Fibroblast of mammary gland (primary cell): ENCODE measurements around the gene CTNNA3.
A peak's percentile ranks its signal among the peaks of the same experiment; 100 is the strongest.

Source experiments
- DNase-seq: peaks from one replicate; pipeline ENCODE4 v3.0.0-alpha.2; 2010; ENCODE audit warnings: low read depth
- H3K4me3 ChIP-seq: 2 replicates; pipeline ENCODE4 v1.5.1; 2011; ENCODE audit warnings: low read depth, mild to moderate bottlenecking, low read length, moderate library complexity; ENCODE audit not compliant: control insufficient read depth
- TF ChIP-seq, protein P1 (sequence below): conservative IDR thresholded peaks from 2 replicates; pipeline ENCODE4 v1.5.1; 2011; ENCODE audit warnings: low read depth, low read length, inconsistent platforms; ENCODE audit not compliant: control insufficient read depth, insufficient read depth

CTNNA3 gene

DNA sequence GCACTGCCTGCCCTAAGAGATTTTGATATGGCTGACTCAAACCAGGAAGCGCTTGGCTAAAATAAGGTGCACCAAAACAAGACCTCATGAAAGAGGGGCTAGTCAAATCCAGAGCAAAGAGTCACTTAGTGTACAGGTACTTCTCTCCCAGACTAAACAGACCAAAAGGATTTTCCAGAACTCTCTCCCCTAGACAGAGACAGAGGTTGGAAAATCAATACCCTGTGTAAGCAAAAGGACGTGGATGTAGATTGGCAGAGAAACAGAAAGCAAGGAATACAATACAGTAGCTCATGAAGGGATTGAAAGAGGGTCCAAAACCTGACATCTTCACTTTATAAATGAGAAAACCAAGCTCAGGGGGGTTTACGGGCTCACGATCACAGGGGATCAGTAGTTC, 853.1 kb downstream of the CTNNA3 start:
- TF ChIP-seq, protein P1, sequence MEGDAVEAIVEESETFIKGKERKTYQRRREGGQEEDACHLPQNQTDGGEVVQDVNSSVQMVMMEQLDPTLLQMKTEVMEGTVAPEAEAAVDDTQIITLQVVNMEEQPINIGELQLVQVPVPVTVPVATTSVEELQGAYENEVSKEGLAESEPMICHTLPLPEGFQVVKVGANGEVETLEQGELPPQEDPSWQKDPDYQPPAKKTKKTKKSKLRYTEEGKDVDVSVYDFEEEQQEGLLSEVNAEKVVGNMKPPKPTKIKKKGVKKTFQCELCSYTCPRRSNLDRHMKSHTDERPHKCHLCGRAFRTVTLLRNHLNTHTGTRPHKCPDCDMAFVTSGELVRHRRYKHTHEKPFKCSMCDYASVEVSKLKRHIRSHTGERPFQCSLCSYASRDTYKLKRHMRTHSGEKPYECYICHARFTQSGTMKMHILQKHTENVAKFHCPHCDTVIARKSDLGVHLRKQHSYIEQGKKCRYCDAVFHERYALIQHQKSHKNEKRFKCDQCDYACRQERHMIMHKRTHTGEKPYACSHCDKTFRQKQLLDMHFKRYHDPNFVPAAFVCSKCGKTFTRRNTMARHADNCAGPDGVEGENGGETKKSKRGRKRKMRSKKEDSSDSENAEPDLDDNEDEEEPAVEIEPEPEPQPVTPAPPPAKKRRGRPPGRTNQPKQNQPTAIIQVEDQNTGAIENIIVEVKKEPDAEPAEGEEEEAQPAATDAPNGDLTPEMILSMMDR: no peak
- H3K4me3 ChIP-seq: no peak overlapping the region
- no peak for DNase-seq

DNA sequence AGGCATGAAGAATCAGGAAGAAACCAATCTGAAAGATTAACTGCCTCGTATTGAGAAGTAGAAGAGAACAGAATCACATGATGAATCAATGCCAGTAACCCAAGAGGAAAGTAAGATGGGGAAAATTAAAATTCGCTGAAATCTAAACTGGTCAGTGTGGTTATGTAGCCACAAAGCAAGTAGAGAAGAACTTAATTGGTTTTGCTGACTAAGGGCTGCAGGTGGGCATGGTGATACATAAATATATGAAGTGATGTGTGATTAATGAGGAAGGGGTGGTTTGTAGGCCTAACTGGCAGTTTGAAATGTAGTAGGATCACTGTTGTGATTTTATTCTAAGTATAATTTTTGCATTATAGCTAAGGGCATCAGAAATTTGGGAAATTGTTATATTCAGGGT, 853.6 kb downstream of the CTNNA3 start:
- TF ChIP-seq, protein P1: no peak

DNA sequence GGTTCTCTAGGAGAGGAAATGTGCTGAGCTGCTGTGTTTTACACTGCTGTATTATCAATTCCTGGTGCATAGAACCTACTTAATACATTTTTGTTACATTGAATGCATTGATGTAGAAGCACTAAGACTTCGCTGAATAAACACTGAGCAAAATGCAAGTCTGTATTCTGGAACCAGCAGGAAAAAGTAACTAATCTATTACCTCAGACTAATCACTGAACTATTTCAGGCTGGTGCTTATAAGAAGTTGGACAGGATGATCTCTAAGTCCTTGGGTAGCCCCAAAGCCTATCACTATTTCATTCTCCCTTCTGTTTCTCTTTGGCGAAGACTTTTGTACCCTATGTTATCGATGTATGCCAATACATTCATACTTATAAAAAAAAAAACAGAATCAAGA, 857.3 kb downstream of the CTNNA3 start:
- TF ChIP-seq, protein P1: no peak
- no peak overlapping the region for H3K4me3 ChIP-seq
- DNase-seq: no peak

More for the DNA sequence above, 853.6 kb downstream of the CTNNA3 start:
- DNase-seq: no peak
- H3K4me3 ChIP-seq: no peak overlapping the region

DNA sequence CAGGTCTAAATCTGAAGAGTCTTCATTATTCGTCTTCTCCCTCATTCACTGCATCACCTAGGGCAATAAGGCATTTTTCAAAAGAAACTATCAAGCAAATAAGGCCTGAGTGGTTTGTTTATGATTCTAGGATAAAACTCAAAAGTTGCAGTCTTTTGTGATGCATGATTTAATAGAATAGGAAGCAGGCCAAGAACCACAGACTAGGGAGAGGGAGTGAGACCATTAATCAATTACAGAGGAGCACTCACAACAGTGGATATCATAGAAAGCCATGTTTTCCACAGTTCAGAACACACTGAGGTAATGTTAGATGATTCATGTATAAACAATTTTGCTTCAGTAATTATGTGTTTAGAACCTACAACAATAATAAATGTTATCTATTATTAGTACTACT, 858.0 kb downstream of the CTNNA3 start:
- TF ChIP-seq, protein P1: no peak
- H3K4me3 ChIP-seq: no peak overlapping the region
- DNase-seq: peak; percentile 3

DNA sequence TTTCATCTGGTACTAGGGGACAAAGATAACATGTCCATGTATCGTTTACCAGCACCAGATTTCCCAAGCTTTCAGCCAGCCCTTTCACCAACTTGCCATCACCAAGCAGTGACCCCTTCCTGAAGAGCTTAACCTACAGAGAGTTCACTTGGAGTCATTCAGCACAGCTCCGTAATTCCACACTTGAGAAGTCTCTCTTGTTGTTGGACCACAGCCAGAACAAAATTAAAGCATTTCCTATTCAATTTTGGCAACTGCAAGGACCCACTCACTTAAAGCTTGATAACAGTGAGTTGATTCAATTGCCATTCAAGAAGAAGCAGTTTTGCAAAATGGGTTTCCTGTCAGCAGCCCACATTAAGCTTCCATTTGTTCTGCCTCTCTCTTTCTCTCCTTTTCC, 858.7 kb downstream of the CTNNA3 start:
- TF ChIP-seq, protein P1: no peak
- DNase-seq: no peak
- H3K4me3 ChIP-seq: no peak overlapping the region

DNA sequence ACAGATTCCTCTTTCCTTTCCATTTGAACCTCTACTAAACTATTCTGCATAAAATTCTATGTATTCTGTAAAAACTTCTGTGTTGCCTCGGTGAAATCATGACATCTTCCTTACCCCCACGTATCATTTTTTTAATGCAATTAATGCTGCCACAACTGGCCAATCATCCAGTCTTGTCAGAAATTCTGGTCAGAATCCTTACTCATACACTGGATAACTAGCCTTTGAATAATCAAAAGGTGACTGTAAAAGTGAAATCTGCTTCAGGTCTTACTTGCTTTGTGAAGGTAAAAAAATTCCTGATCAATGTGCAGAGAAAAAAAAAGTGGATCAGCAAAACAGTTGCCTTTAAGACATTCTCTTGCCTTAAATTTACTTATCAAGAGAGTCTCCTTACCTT, 859.2 kb downstream of the CTNNA3 start:
- no peak for DNase-seq
- no peak overlapping the region for H3K4me3 ChIP-seq
- TF ChIP-seq, protein P1: no peak

DNA sequence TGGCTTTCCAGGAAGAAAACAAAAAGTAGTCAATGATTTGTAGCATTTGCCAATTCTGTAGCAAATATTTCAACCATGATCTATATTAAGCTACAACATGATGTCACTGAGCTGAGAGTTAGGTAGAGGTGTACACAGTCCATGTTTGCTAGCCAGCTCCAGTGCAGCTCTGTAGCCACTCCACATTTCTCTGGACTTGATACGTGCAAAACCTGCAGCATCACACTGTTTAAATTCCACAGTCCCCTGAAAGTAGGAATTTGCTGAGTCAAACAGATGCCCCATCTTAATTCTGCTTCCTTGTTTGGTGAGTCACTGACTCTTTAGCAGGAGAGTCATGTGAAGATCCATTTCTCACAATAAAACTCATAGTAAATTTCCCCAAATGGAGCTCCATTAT, 859.9 kb downstream of the CTNNA3 start:
- no peak for DNase-seq
- H3K4me3 ChIP-seq: no peak overlapping the region
- TF ChIP-seq, protein P1: no peak
